ENCODE results near the gene HAPLN2. TPM values are rescaled to one million over a fixed set of nuclear protein-coding genes. Genes with fewer than 3 reads are reported as not detected.
A peak's percentile ranks its signal among the peaks of the same experiment; 100 is the strongest.

HAPLN2 gene
- total RNA-seq, 1 donor from 2014 or later: 5.5 TPM

- DNase-seq (ENCODE audit: low spot score) (no peak), ATAC-seq (no peak)
- intact Hi-C loops (cut with DNase I): no loop called here
Observed at GRCh38 chr1:156655151-156655903, 36.1 kb downstream of the HAPLN2 start.

GRCh38 chr1:156655904-156656516 lies 36.8 kb downstream of the HAPLN2 start:
- DNase-seq (ENCODE audit: low spot score): no peak
- no peak for ATAC-seq
- intact Hi-C loops (cut with DNase I): no loop called here

- peak; percentile 57 for ATAC-seq
- peak; percentile 89 for DNase-seq (ENCODE audit: low spot score)
- intact Hi-C loops (cut with DNase I): no loop called here
Observed at GRCh38 chr1:156656806-156657740, 37.9 kb downstream of the HAPLN2 start.

- DNase-seq (ENCODE audit: low spot score): no peak
- no peak for ATAC-seq
- intact Hi-C loops (cut with DNase I): loop anchor here (2.0 kb wide), 1 partner anchor 21 kb away; no protein-coding TSS in a partner anchor
Observed at GRCh38 chr1:156657741-156658319, 38.6 kb downstream of the HAPLN2 start.

GRCh38 chr1:156658496-156658895 lies 39.3 kb downstream of the HAPLN2 start:
- no peak for DNase-seq (ENCODE audit: low spot score)
- ATAC-seq: no peak
- intact Hi-C loops (cut with DNase I): loop anchor here (2.0 kb wide), 1 partner anchor 20 kb away; no protein-coding TSS in a partner anchor

- intact Hi-C loops (cut with DNase I): loop anchor here (2.0 kb wide), 1 partner anchor 20 kb away; no protein-coding TSS in a partner anchor
- ATAC-seq: no peak
Observed at GRCh38 chr1:156658945-156659574, 39.8 kb downstream of the HAPLN2 start.

GRCh38 chr1:156659661-156659987 lies 40.4 kb downstream of the HAPLN2 start:
- intact Hi-C loops (cut with DNase I): loop anchor here (2.0 kb wide), 1 partner anchor 19 kb away; no protein-coding TSS in a partner anchor
- ATAC-seq (no peak), DNase-seq (ENCODE audit: low spot score) (no peak)

More at GRCh38 chr1:156658945-156659574, 39.8 kb downstream of the HAPLN2 start:
- no peak for DNase-seq (ENCODE audit: low spot score)

- DNase-seq (ENCODE audit: low spot score): peak; percentile 98
- ATAC-seq: peak; percentile 92
- intact Hi-C loops (cut with DNase I): loop anchor here (2.0 kb wide), 1 partner anchor 19 kb away; no protein-coding TSS in a partner anchor
Observed at GRCh38 chr1:156659988-156660751, 41.0 kb downstream of the HAPLN2 start.

GRCh38 chr1:156660752-156661112 lies 41.5 kb downstream of the HAPLN2 start:
- DNase-seq (ENCODE audit: low spot score) (no peak), ATAC-seq (no peak)
- intact Hi-C loops (cut with DNase I): no loop called here

GRCh38 chr1:156662005-156662799 lies 43.0 kb downstream of the HAPLN2 start:
- intact Hi-C loops (cut with DNase I): no loop called here
- ATAC-seq (peak; percentile 18), DNase-seq (ENCODE audit: low spot score) (no peak)

GRCh38 chr1:156662800-156663055 lies 43.5 kb downstream of the HAPLN2 start:
- ATAC-seq: no peak
- no peak for DNase-seq (ENCODE audit: low spot score)
- intact Hi-C loops (cut with DNase I): no loop called here

GRCh38 chr1:156663178-156663577 lies 44.0 kb downstream of the HAPLN2 start:
- intact Hi-C loops (cut with DNase I): no loop called here
- ATAC-seq: no peak
- no peak for DNase-seq (ENCODE audit: low spot score)

GRCh38 chr1:156664046-156664766 lies 45.0 kb downstream of the HAPLN2 start:
- no peak for ATAC-seq
- intact Hi-C loops (cut with DNase I): no loop called here
- DNase-seq (ENCODE audit: low spot score): no peak

- no peak for DNase-seq (ENCODE audit: low spot score)
- intact Hi-C loops (cut with DNase I): no loop called here
- no peak for ATAC-seq
Observed at GRCh38 chr1:156664767-156665411, 45.7 kb downstream of the HAPLN2 start.

- no peak for ATAC-seq
- intact Hi-C loops (cut with DNase I): no loop called here
- DNase-seq (ENCODE audit: low spot score): no peak
Observed at GRCh38 chr1:156665539-156665938, 46.3 kb downstream of the HAPLN2 start.

- ATAC-seq: no peak
- intact Hi-C loops (cut with DNase I): no loop called here
Observed at GRCh38 chr1:156666862-156667609, 47.8 kb downstream of the HAPLN2 start.

More at GRCh38 chr1:156666862-156667609, 47.8 kb downstream of the HAPLN2 start:
- DNase-seq (ENCODE audit: low spot score): no peak
